T follicular helper cell (primary cell): ENCODE measurements around the gene TPST1.
"Not testable (repeated sequence)": the region's sequence is repeated elsewhere in the genome, so short reads cannot be mapped to it uniquely, and the experiment has no call there.

Source experiments
- DNase-seq: peaks from one replicate; pipeline ENCODE4 v3.0.0-alpha.2; 2020; ENCODE audit warnings: low read depth

The TPST1 gene

DNA sequence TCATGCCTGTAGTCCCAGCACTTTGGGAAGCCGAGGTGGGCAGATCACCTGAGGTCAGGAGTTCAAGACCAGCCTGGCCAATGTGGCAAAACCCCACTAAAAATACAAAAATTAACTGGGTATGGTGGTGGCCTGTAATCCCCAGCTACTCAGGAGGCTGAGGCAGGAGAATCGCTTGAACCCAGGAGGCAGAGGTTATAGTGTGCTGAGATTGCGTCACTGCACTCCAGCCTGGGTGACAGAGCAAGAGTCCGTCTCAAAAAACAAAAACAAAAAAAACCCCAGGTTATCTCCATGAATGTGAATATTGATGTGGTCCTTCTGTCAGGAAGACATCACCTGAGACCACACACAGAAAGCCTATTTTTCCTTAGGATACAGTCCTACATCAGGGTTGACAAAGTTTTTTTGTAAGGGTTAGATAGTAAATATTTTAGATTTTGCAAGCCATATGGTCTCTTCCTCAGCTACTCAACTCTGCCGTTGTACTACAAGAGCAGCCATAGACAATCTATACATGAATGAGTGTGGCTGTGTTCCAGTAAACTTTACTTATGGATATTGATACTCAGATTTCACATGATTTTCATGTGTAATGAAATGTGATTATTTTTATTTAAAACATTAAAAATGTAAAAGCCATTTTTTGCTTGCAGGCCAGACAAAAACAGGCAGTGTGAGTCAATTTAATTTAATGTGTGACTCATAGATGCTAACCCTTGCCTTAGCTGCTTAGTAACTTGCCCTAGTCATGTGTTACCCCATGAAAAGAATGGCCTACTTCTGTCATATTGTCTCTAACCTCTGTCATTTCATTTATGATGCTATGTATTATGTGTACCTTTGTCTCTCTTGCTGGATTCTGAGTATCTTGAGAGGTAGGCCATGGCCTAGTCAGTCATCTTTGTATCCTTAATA lies 78.1 kb downstream of the TPST1 start:
- no peak for DNase-seq

DNA sequence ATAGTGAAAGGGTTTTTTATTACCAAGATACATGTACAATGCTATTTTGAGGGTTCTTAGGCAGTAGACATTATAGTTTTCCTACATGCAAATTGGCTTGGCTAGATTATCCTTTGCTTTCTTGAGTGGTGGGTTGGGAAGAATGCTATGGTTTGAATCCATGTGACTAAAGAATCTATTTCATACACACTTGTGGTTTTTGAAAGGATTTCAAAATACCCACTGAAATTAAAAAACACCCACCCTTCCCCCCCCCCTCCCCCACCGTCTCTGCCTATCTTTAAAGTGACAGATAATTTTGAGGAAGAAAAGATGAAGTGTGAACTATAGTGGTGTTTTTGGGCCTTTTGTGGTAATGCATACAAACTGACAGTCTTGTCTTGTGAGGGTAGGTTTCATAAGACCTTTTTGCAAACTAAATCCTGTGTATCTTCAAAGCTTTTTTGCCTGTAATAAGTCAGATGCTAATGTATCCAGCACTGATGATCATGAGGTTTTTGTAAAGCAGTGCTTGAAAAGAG lies 90.9 kb downstream of the TPST1 start:
- no peak for DNase-seq

DNA sequence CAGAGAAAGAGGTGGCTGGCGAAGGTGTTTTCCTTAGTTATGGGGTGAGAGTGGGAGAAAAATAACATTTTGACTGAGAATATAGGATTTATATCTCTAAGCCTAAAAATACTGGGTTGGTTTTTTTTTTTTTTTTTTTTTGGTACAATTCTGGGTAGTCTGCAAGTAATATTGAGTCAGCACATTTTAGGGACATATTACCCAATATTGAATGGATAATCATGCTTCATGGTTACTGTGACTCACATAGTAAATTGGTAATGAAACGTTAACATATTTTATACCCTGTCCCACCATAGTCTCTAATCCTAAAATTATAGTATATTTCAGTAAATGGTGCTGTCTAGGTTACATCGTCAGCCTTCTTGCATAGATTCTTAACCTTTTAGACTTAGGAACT lies 91.4 kb downstream of the TPST1 start:
- no peak for DNase-seq

DNA sequence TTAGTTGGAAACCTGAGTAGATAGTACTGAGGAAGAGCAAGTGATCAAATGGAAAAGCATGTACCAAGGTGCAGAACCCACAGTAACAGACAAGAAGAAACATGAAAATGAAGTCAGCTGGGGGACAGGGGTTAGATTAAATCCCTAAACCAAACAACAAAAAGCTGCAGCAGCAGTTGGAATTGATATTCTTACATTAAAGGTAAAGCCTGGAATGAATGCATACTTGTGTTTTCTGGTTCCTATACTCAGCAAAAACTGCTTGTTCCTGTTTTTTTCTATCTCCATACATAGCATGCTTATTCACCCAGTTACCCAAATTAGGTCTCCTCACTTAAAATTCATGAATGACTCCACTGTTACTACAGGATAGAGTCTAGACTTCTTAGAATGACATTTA lies 92.4 kb downstream of the TPST1 start:
- DNase-seq: no peak

DNA sequence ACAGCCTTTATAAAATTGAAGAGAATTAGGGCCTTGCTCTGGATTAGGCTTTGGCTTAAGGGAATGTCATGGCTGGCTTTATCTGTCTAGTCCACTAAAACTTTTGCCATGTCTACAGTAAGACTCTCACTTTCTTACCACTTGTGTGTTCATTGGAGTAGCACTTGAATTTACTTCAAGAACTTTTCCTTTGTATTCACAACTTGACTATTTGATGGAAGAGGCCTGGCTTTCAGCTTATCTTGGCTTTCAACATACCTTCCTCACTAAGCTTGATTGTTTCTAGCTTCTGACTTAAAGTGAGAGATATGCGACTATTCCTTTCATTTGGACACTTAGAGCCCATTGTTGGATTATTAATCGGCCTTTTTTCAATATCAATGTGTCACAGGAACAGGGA lies 96.1 kb downstream of the TPST1 start:
- DNase-seq: no peak

DNA sequence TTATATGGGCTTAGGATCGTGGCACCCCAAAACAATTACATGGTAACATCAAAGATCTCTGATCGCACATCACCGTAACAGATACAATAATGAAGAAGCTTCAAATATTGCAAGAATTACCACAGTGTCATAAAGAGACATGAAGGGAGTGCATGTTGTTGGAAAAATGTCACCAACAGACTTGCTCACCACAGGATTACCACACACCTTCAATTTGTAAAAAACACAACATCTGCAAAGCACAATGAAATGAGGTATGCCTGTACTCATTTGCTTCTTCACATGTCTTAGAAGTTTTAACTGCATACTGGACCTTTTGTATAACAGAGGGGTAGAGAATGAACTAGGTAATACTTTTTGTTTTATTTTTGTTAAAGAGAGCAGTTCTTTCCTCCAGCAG lies 96.6 kb downstream of the TPST1 start:
- no peak for DNase-seq

DNA sequence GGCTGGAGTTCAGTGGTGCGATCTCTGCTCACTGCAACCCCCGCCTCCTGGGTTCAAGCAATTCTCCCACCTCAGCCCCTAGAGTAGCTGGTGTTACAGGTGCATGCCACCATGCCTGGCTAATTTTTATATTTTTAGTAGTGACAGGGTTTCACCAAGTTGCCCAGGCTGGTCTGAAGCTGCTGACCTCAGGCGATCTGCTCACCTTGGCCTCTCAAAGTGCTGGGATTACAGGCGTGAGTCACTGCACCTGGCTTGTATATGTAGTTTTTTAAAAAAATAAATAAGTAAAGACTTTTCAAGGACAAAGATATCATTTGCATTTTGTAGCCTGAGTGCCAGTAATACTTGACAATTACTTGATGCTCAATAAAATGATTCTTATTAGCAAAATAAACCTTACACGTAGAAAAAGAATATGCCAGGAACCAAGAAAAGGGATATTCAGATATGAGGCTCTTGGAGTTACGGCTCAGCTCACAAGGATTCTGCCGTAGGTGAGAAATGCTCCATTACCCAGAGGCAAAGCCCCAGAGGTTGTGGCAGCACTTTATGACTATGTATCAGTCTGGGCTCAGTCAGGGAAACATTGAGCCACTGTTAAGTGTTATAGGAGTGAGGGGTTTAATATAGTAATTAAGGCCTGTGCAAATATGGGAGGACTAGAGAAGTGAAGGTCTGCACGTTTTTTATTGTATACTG lies 98.5 kb downstream of the TPST1 start:
- DNase-seq: no peak

DNA sequence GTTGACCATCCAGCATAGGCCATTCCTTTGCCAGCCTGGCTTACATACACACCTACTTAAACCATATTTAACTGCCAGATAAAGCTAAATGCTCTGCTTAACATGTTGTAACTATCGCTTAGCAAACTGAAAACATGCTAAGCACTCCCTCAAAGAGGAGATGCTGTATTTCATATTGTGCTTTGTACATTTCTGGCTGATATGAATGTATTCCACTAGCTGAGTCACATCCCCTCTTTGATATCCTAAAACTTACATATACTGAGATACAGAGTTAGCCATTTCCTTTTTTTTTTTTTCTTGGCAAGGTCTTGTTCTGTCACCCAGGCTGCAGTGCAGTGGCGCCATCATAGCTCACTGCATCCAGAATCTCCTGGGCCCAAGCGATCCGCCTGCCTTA lies 99.4 kb downstream of the TPST1 start:
- no peak for DNase-seq

DNA sequence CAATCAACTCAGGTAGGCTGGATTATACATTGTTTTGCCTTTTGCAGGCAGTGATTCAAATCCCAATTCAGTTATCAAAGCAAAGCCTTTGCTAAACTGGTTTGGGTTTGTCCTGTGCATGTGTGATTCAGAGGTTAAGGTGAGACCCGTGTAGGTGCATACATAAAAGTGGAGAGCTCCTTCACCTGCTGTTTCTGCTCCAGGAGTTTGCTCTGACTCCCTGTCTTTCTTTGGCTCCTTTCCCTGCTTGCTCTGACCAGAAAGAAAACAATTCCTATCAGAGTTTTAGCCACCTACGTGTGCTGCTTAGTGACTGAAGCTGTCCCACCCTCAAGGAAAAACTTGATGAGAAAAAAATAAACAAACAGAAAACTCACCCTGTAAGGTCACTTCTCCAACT lies 101.1 kb downstream of the TPST1 start:
- no peak for DNase-seq

DNA sequence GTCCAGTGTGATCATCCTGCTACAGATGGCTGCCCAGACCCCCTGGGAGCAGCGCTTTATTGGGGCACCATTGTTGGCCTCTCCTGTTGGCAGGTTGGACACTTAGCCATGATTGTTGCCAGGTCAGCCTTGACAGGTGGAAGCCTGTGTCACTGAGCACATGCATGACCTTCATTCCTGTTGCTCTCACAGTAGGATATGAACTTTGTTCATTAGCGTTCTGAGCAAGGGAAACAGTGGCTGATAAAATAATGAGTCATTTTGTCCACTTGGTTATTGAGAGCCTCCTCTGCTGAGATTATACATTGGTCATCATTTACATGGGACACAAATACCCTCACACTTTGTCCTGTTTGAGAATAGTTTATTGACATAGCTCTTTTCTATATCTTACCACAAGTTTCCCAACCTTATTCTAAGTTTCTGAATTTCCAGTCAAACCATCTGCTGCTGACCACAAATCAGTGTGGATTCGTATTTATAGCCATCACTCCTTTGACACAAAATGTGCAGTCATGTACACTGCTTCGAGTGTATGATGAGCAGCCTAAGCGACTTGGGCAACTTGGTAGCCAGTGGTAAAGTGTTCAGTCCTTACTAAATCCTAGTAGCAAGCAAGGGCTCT lies 102.6 kb downstream of the TPST1 start:
- DNase-seq: no peak

- no peak for DNase-seq
Observed at GRCh38 chr7:66308411-66308810, 103.3 kb downstream of the TPST1 start.

GRCh38 chr7:66310620-66311019 lies 105.5 kb downstream of the TPST1 start:
- DNase-seq: no peak

- DNase-seq: no peak
Observed at GRCh38 chr7:66313886-66314568, 108.9 kb downstream of the TPST1 start.

GRCh38 chr7:66315192-66315591 lies 110.1 kb downstream of the TPST1 start:
- DNase-seq: no peak

GRCh38 chr7:66319407-66319979 lies 114.4 kb downstream of the TPST1 start:
- DNase-seq: no peak

GRCh38 chr7:66321283-66321682 lies 116.1 kb downstream of the TPST1 start:
- no peak for DNase-seq

DNA sequence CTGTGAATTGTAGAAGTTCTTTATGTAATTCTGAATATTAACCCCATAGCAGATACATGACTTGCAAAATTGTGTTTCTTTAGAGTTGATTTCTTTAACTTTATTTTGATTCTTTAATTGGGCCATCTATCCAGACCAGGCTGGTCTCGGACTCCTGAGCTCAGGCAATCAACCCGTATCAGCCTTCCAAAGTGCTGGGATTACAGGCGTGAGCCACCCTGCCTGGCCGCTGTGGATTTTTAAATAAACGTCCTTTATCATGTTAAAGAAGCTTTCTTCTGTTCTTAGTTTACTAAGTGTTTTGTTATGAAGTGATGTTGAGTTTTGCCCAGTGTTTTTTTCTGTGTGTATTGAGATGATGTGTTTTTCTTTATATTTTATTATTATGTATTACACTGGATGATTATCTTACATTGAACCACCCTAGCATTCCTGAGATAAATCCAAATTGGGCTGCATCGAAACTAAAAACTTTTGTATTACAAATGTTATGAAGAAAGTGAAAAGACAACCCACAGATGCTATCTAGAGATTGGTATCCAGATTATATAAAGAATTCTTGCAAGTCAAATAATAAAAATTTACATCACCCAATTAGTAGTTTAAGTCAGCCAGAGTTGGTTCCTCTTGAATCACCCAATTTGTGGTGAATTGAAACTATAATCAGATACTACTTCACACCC lies 118.1 kb downstream of the TPST1 start:
- DNase-seq: no peak

DNA sequence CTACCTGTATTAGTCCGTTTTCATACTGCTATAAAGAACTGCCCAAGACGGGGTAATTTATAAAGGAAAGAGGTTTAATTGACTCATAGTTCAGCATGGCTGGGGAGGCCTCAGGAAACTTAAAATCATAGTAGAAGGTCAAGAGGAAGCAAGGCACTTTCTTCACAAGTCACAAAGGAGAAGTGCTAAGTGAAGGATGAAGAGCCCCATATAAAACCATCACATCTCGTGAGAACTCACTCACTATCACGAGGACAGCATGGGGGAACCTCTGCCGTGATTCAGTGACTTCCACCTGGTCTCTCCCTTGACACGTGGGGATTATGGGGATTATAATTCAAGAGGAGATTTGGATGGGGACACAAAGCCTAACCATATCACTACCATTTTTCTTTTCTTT lies 119.9 kb downstream of the TPST1 start:
- DNase-seq: not testable (repeated sequence)

- no peak for DNase-seq
Observed at GRCh38 chr7:66326501-66327215, 121.5 kb downstream of the TPST1 start.

DNA sequence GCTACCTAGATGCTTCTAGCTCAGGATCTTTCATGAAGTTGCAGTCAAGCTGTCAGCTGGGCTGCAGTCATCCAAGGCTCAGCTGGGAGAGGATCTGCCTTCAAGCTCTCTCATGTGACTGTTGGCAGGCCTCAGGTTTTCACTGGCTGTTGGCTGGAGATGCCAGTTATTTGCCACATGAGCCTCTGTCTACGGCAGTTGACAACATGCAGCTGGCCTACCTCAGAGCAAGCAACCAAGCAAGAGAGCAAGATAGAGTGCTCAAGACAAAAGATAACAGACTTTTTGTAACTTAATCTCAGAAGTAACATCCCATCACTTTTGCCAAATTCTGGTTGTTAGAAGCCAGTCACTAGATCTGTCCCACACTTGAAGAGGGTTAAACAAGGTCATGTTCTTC lies 125.8 kb downstream of the TPST1 start:
- no peak for DNase-seq
